Smooth muscle cell of the umbilical artery (primary cell): Measurements from ENCODE around the gene SLC25A31. TPM values are rescaled to one million over a fixed set of nuclear protein-coding genes. Genes with fewer than 3 reads are reported as not detected.

Experiments used
- total RNA-seq: library from RNA; depleted of rRNA; stranded (reverse); fragments of >200 nt; gene quantifications from 2 replicates; pipeline ENCODE4 v1.2.3, GENCODE V29; 2014

SLC25A31 gene
- total RNA-seq, result 0.09 TPM in 1 of 2 replicates, not detected in the other

DNA sequence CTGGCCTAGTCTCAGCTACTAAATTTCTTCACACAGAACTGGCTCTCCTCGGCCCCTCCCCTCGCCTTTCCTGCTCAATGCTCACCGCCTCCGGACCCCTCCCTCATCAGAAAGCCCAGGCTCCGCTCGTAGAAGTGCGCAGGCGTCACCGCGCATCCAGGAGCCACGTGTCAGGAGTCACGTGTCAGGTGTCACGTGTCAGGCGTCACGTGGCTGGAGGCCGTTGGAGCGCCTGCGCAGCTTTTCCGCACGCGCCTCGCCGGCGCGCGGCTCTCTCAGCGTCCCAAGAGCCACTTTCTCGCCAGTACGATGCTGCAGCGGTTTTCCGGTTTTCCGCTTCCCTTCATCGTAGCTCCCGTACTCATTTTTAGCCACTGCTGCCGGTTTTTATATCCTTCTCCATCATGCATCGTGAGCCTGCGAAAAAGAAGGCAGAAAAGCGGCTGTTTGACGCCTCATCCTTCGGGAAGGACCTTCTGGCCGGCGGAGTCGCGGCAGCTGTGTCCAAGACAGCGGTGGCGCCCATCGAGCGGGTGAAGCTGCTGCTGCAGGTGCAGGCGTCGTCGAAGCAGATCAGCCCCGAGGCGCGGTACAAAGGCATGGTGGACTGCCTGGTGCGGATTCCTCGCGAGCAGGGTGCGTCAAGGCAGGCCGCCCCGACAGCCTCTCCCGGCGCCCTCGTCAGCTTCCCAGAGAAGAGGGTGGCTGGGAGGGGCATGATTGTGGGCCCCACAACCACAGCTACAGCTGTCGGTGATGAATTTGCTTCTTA, at the start of gene SLC25A31:
TSS of gene SLC25A31 (plus strand) at position 259 of the 772 bp plus-strand sequence. CDS start at position 405, 146 bp downstream.

DNA sequence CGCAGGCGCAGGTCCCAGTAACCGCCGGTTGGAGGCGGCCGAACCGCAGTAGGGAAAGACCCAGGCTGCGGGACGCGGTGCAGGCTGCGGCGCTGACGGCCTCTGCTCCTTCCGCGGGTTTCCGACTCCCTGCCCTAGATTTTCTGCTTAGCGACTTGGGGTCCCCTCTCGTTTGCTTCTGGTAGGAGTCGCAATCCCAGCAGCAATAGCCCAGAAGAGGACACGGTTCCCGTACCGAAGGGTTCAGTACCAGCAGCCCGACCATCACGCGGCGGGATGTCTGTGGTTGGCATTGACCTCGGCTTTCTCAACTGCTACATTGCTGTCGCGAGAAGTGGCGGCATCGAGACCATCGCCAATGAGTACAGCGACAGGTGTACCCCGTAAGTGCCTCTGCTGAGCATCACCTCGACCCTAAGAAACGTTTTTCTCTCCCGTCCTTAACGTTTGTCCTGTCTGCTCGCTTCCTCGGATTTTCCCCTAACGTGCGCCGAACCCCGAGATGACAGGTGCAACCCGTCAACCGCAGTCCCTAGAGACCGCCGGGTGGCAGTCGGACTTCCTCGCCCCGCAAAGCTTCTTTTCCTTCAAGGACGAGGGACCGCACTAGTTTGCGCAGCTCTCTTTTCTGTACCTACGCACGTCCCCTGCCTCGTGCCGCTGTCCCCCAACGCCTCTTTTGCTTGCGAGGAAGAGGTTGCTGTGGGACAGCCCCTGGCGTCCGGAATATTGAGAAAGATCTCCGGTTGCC, 52.2 kb downstream of the SLC25A31 start, which contains the start of gene HSPA4L:
TSS of gene HSPA4L (plus strand) at position 48 of the 751 bp plus-strand sequence. CDS start at position 277, 229 bp downstream.

Other genes starting within 250 kb of the SLC25A31 start
- gene INTU, start 97.4 kb upstream of the SLC25A31 start, total RNA-seq, result 22.3 and 24.3 TPM in 2 replicates
- 11.0 and 21.2 TPM in 2 replicates for gene HSPA4L, start 51.9 kb downstream of the SLC25A31 start, total RNA-seq
- 1.5 and 11.0 TPM in 2 replicates for gene PLK4, start 150.5 kb downstream of the SLC25A31 start, total RNA-seq
- 17.2 and 18.7 TPM in 2 replicates for gene MFSD8, start 234.8 kb downstream of the SLC25A31 start, total RNA-seq
- 5.9 and 7.2 TPM in 2 replicates for gene ABHD18, start 235.0 kb downstream of the SLC25A31 start, total RNA-seq